IMR-90 (cell line): Measurements from ENCODE around the gene WDFY1. TPM values are rescaled to one million over a fixed set of nuclear protein-coding genes. Genes with fewer than 3 reads are reported as not detected.

Experiments
- ATAC-seq: fragments of 200-7000 bp; cut with Tn5 transposase; 2 replicates; pipeline ENCODE4 v1.9.1; 2020; ENCODE audit warnings: low read depth, mild to moderate bottlenecking, moderate library complexity
- BruUV-seq: library from RNA; stranded (reverse); fragments of 400-500 nt; replicated peaks from 2 replicates; lab custom pipeline; 2021; lab: Mats Ljungman, UMichigan
- CTCF ChIA-PET: fragments of 300-600 bp; formaldehyde crosslinking; extraction: SDS; loops from one replicate; lab custom pipeline; 2021; ENCODE audit warnings: antibody characterized with exemption; lab: Yijun Ruan, JAX
- POLR2A ChIA-PET: fragments of 300-600 bp; sonication (Branson Sonifier 250); formaldehyde crosslinking; loops from one replicate; lab custom pipeline; 2022; ENCODE audit warnings: antibody characterized with exemption; ENCODE audit not compliant: unreplicated experiment; lab: Charles Lee
- DNase-seq: peaks from one replicate; pipeline ENCODE4 v3.0.0; 2013
- H2AFZ ChIP-seq: replicated peaks from 2 replicates; pipeline ENCODE3; 2013; ENCODE audit warnings: low read length, mild to moderate bottlenecking; ENCODE audit not compliant: poor library complexity
- H2AK5ac ChIP-seq: 2 replicates; pipeline ENCODE4 v1.6.1; 2013; ENCODE audit warnings: low read depth, low read length, inconsistent platforms
- H2AK9ac ChIP-seq: replicated peaks from 2 replicates; pipeline ENCODE3; 2013; ENCODE audit warnings: mild to moderate bottlenecking, low read depth, low read length, moderate library complexity; ENCODE audit not compliant: poor library complexity
- H2BK120ac ChIP-seq: 2 replicates; pipeline ENCODE4 v1.6.1; 2013; ENCODE audit warnings: low read depth, low read length, inconsistent platforms
- H2BK15ac ChIP-seq: 3 replicates; pipeline ENCODE4 v1.6.1; 2013; ENCODE audit warnings: low read depth, low read length, inconsistent platforms
- H2BK20ac ChIP-seq: 2 replicates; pipeline ENCODE4 v1.6.1; 2013; ENCODE audit warnings: low read depth, mild to moderate bottlenecking, inconsistent platforms, low read length, moderate library complexity
- H2BK5ac ChIP-seq: 2 replicates; pipeline ENCODE4 v1.6.1; 2013; ENCODE audit warnings: mild to moderate bottlenecking, low read depth, low read length, inconsistent platforms; ENCODE audit not compliant: poor library complexity, severe bottlenecking
- H3K14ac ChIP-seq: replicated peaks from 2 replicates; pipeline ENCODE4 v1.6.1; 2013; ENCODE audit warnings: low read depth, low read length, inconsistent platforms
- H3K18ac ChIP-seq: 2 replicates; pipeline ENCODE4 v1.6.1; 2013; ENCODE audit warnings: low read depth, low read length, control low read depth
- H3K23ac ChIP-seq: 2 replicates; pipeline ENCODE4 v1.6.1; 2013; ENCODE audit warnings: low read depth, low read length, inconsistent platforms
- H3K27ac ChIP-seq: 2 replicates; pipeline ENCODE4 v1.5.1; 2013; ENCODE audit warnings: mild to moderate bottlenecking, control low read depth, low read length; ENCODE audit not compliant: insufficient read depth
- H3K27me3 ChIP-seq: 2 replicates; pipeline ENCODE4 v1.6.1; 2013; ENCODE audit warnings: low read length; ENCODE audit not compliant: control insufficient read depth, insufficient read depth
- H3K36me3 ChIP-seq: 2 replicates; pipeline ENCODE4 v1.6.1; 2013; ENCODE audit warnings: low read length, mixed read lengths; ENCODE audit not compliant: control insufficient read depth, insufficient read depth
- H3K4ac ChIP-seq: 2 replicates; pipeline ENCODE4 v1.6.1; 2013; ENCODE audit warnings: low read depth, low read length, inconsistent platforms
- H3K4me1 ChIP-seq: 2 replicates; pipeline ENCODE4 v1.6.1; 2013; ENCODE audit warnings: low read length, mixed read lengths; ENCODE audit not compliant: control insufficient read depth, insufficient read depth
- H3K4me2 ChIP-seq: 2 replicates; pipeline ENCODE4 v1.6.1; 2013; ENCODE audit warnings: low read depth, mild to moderate bottlenecking, control low read depth, low read length, moderate library complexity
- H3K4me3 ChIP-seq: 2 replicates; pipeline ENCODE4 v1.5.1; 2013; ENCODE audit warnings: low read depth, mild to moderate bottlenecking, control low read depth, low read length, moderate library complexity; ENCODE audit not compliant: insufficient read depth
- H3K56ac ChIP-seq: 2 replicates; pipeline ENCODE4 v1.6.1; 2013; ENCODE audit warnings: low read length, inconsistent platforms; ENCODE audit not compliant: insufficient read depth; ENCODE audit errors: extremely low read depth
- H3K79me1 ChIP-seq, 2 experiments: 2 replicates each; pipeline ENCODE4 v1.6.1; 2013; ENCODE audit warnings: low read length in 2 of 2, inconsistent platforms in 1 of 2, low read depth in 1 of 2
- H3K9ac ChIP-seq: 2 replicates; pipeline ENCODE4 v1.6.1; 2013; ENCODE audit warnings: low read depth, low read length, control low read depth
- H3K9me1 ChIP-seq: 2 replicates; pipeline ENCODE4 v1.6.1; 2013; ENCODE audit warnings: low read length, inconsistent platforms; ENCODE audit not compliant: insufficient read depth
- H3K9me3 ChIP-seq: 2 replicates; pipeline ENCODE4 v1.6.1; 2013; ENCODE audit warnings: low read length; ENCODE audit not compliant: control insufficient read depth, insufficient read depth
- H4K20me1 ChIP-seq: 2 replicates; pipeline ENCODE4 v1.6.1; 2013; ENCODE audit warnings: low read length, inconsistent platforms; ENCODE audit not compliant: insufficient read depth
- H4K5ac ChIP-seq: 2 replicates; pipeline ENCODE4 v1.6.1; 2013; ENCODE audit warnings: mild to moderate bottlenecking, low read depth, low read length, control low read depth
- H4K8ac ChIP-seq, 2 experiments: 2 replicates each; pipeline ENCODE4 v1.6.1; 2013; ENCODE audit warnings: low read depth in 2 of 2, low read length in 2 of 2, control low read depth in 1 of 2, inconsistent platforms in 1 of 2
- H4K91ac ChIP-seq: 2 replicates; pipeline ENCODE4 v1.6.1; 2013; ENCODE audit warnings: low read depth, low read length, inconsistent platforms; ENCODE audit not compliant: insufficient read depth
- BHLHE40 ChIP-seq: fragments of 150-350 bp; IDR thresholded peaks from 2 replicates; pipeline ENCODE4 v1.6.1; 2016; ENCODE audit warnings: mild to moderate bottlenecking, low read depth, low read length
- CHD1 ChIP-seq: IDR thresholded peaks from 2 replicates; pipeline ENCODE4 v1.6.1; 2012; ENCODE audit warnings: low read depth, low read length, improper control_type of control experiment
- FOS ChIP-seq: fragments of 150-350 bp; IDR thresholded peaks from 2 replicates; pipeline ENCODE4 v1.6.1; 2016; ENCODE audit warnings: low read depth, low read length
- MAZ ChIP-seq: IDR thresholded peaks from 2 replicates; pipeline ENCODE4 v1.6.1; 2012; ENCODE audit warnings: low read depth, mild to moderate bottlenecking, low read length, improper control_type of control experiment, moderate library complexity, borderline replicate concordance
- MXI1 ChIP-seq: IDR thresholded peaks from 2 replicates; pipeline ENCODE4 v1.6.1; 2012; ENCODE audit warnings: low read depth, mild to moderate bottlenecking, low read length, moderate library complexity, borderline replicate concordance
- NFE2L2 ChIP-seq: fragments of 150-350 bp; IDR thresholded peaks from 2 replicates; pipeline ENCODE4 v1.6.1; 2016; ENCODE audit warnings: low read depth, mild to moderate bottlenecking, low read length
- POLR2A ChIP-seq: IDR thresholded peaks from 2 replicates; pipeline ENCODE4 v1.6.1; 2012; ENCODE audit warnings: mild to moderate bottlenecking, low read depth, low read length
- RFX5 ChIP-seq: IDR thresholded peaks from 2 replicates; pipeline ENCODE4 v1.8.0; 2012; ENCODE audit warnings: low read depth, mild to moderate bottlenecking, low read length, moderate library complexity
- WGBS, 2 experiments: methylation state at CpG; one replicate each; pipeline versions ENCODE4 v1.1.5 to v1.1.7; 2013; ENCODE audit warnings: missing lambda C conversion rate in 2 of 2; ENCODE audit not compliant: insufficient read length in 1 of 2; ENCODE audit errors: extremely low coverage in 2 of 2; 5-methylcytosine and 5-hydroxymethylcytosine counted together
- dilution Hi-C: fragments of 300-500 bp; cut with HindIII; formaldehyde crosslinking; loops from one replicate; pipeline ENCODE4 v1.14.3; 2018; ENCODE audit warnings: low sequenced_read_pairs; ENCODE audit not compliant: unreplicated experiment
- in situ Hi-C: fragments of 300-500 bp; cut with MboI; formaldehyde crosslinking; loops from 3 replicates; pipeline ENCODE4 v1.14.3; 2019; ENCODE audit warnings: low sequenced_read_pairs, inconsistent platforms, mixed read lengths
- intact Hi-C: fragments of 100-400 bp; cut with micrococcal nuclease; formaldehyde crosslinking; loops from 2 replicates; pipeline ENCODE4 v1.10.0; 2022
- polyA plus RNA-seq, 3 experiments: library from polyadenylated mRNA; depleted of rRNA; stranded (reverse); fragments of >200 nt; gene quantifications; 2 replicates each; pipeline ENCODE4 v1.2.3, GENCODE V29; 2012; ENCODE audit warnings: low replicate concordance in 1 of 3
- total RNA-seq: library from RNA; depleted of rRNA; stranded (reverse); fragments of >200 nt; gene quantifications from 2 replicates; pipeline ENCODE4 v1.2.3, GENCODE V29; 2012

The WDFY1 gene
- total and polyA plus RNA-seq, 2 of the 4 experiments (the other 2 are of a cell fraction): 35.6 to 93.6 TPM

GRCh38 chr2:223829128-223829527 is 116.0 kb downstream of the WDFY1 start:
- intact Hi-C loops: no loop called here
- H3K56ac ChIP-seq: no peak overlapping the region

More at GRCh38 chr2:223829128-223829527, 116.0 kb downstream of the WDFY1 start:
- no peak overlapping the region for H2AK5ac ChIP-seq
- H3K9me3 ChIP-seq: no peaks in the 10 kb centered on the region
- H3K9me1 ChIP-seq: no peaks in the 10 kb centered on the region
- in situ Hi-C loops (no loop called here), dilution Hi-C loops (no loop called here)
- no peak for TF ChIP-seq POLR2A
- TF ChIP-seq BHLHE40: no peak
- no peak for TF ChIP-seq NFE2L2
- TF ChIP-seq RFX5: no peak
- no peak for TF ChIP-seq MXI1
- no peak for TF ChIP-seq MAZ
- no peak for TF ChIP-seq CHD1
- TF ChIP-seq FOS: no peak
- ATAC-seq (no peak), DNase-seq (no peak)
- H2AK9ac ChIP-seq: no peak overlapping the region
- no peaks in the 10 kb centered on the region for H3K36me3 ChIP-seq
- H3K4me1 ChIP-seq: no peaks in the 10 kb centered on the region
- H4K8ac ChIP-seq: no peak overlapping the region
- H2BK20ac ChIP-seq: no peak overlapping the region
- no peak overlapping the region for H4K91ac ChIP-seq
- no peak overlapping the region for H3K4me2 ChIP-seq
- no peak overlapping the region for H4K5ac ChIP-seq
- H2BK5ac ChIP-seq: no peak overlapping the region
- no peak overlapping the region for H3K4me3 ChIP-seq
- no peak overlapping the region for H2BK120ac ChIP-seq
- H3K14ac ChIP-seq: no peak overlapping the region
- no peak overlapping the region for H3K18ac ChIP-seq
- no peak overlapping the region for H3K23ac ChIP-seq
- no peak overlapping the region for H2AFZ ChIP-seq
- CTCF ChIA-PET: no interaction called here
- BruUV-seq: no TSS peak
- no peaks in the 10 kb centered on the region for H3K27me3 ChIP-seq
- WGBS, 2 experiments: no CpG with 5 or more reads among the region's 5 CpGs
- H3K27ac ChIP-seq: no peak overlapping the region
- POLR2A ChIA-PET: interaction anchor here (0.6 kb wide), 1 partner anchor 655 kb away, joined by 3 read pairs; no protein-coding TSS in a partner anchor
- H3K79me1 ChIP-seq: no peaks in the 10 kb centered on the region
- H3K4ac ChIP-seq: no peak overlapping the region
- no peak overlapping the region for H3K9ac ChIP-seq
- H2BK15ac ChIP-seq: no peak overlapping the region
- H4K20me1 ChIP-seq: peaks cover 3% of the 10 kb centered on the region; the same call in 1 of the 2 replicates
